OCI-LY1 (cell line): ENCODE measurements around the gene KLHDC8A.

Source experiments
- CTCF ChIP-seq: fragments of 200-600 bp; sonication (generic), shearing (Covaris generic); IDR thresholded peaks from 2 replicates; pipeline ENCODE4 v1.5.1; 2017; ENCODE audit warnings: mild to moderate bottlenecking, antibody characterized with exemption, low read length, moderate library complexity, mixed read lengths
- EZH2 ChIP-seq: fragments of 200-600 bp; sonication (generic), shearing (Covaris generic); IDR thresholded peaks from 2 replicates; pipeline ENCODE4 v1.8.0; 2017; ENCODE audit warnings: borderline replicate concordance, mixed run types, mild to moderate bottlenecking, antibody characterized with exemption, low read length, moderate library complexity, mixed read lengths

- no peak for TF ChIP-seq CTCF
- TF ChIP-seq EZH2 = no peak
Observed at GRCh38 chr1:205346956-205347574, 9.7 kb downstream of the KLHDC8A start.
